Mammary epithelial cell (primary cell): ENCODE data around the gene VAMP5.

Experiments
- EZH2 ChIP-seq: IDR thresholded peaks from 2 replicates; pipeline ENCODE4 v1.6.1; 2012; ENCODE audit warnings: low read length, inconsistent platforms, borderline replicate concordance
- TF ChIP-seq, protein P1 (sequence below), 2 donors: IDR thresholded peaks in 1 of 2; conservative IDR thresholded peaks in 1 of 2; 2 replicates each; pipeline ENCODE4 v1.5.1; 2011 to 2012; ENCODE audit warnings: inconsistent platforms in 2 of 2, low read length in 2 of 2, mild to moderate bottlenecking in 2 of 2, control low read depth in 1 of 2, low read depth in 1 of 2; ENCODE audit not compliant: insufficient read depth in 1 of 2; ENCODE audit errors: extremely low read depth in 1 of 2

DNA sequence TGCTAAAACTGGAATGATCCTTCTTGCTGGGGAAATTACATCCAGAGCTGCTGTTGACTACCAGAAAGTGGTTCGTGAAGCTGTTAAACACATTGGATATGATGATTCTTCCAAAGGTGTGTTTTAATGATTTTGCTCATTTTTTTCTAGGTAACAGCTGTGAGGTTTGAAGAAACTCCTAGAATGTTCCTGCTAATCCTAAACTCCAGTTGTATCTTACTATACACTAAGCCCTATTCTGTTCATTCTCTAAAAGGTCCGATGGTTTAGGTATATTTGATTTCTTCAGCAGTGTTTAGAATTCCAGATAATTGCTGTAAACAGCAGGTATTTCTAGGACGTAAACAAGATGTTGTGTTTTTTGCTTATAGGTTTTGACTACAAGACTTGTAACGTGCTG, 43.0 kb upstream of the VAMP5 start:
- TF ChIP-seq EZH2: no peak
- TF ChIP-seq, protein P1, sequence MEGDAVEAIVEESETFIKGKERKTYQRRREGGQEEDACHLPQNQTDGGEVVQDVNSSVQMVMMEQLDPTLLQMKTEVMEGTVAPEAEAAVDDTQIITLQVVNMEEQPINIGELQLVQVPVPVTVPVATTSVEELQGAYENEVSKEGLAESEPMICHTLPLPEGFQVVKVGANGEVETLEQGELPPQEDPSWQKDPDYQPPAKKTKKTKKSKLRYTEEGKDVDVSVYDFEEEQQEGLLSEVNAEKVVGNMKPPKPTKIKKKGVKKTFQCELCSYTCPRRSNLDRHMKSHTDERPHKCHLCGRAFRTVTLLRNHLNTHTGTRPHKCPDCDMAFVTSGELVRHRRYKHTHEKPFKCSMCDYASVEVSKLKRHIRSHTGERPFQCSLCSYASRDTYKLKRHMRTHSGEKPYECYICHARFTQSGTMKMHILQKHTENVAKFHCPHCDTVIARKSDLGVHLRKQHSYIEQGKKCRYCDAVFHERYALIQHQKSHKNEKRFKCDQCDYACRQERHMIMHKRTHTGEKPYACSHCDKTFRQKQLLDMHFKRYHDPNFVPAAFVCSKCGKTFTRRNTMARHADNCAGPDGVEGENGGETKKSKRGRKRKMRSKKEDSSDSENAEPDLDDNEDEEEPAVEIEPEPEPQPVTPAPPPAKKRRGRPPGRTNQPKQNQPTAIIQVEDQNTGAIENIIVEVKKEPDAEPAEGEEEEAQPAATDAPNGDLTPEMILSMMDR (conservative IDR thresholded peaks at IDR 0.05 in 1 of 2, IDR thresholded peaks at IDR 0.05 in 1 of 2; ENCODE audit: extremely low read depth in 1 of 2, insufficient read depth in 1 of 2, low read depth in 1 of 2, low read length in 2 of 2): no peak
